Parathyroid adenoma (tissue), 2 donors: ENCODE data around the gene LRRC59.
A peak's percentile ranks its signal among the peaks of the same experiment; 100 is the strongest.

Source experiments
- H2AFZ ChIP-seq: fragments of 300-600 bp; sonication (generic); one replicate; pipeline ENCODE4 v1.7.0; 2017; ENCODE audit warnings: antibody characterized with exemption, mild to moderate bottlenecking
- H3K27ac ChIP-seq: fragments of 300-600 bp; sonication (generic); one replicate; pipeline ENCODE4 v1.7.0; 2017
- H3K27me3 ChIP-seq: fragments of 300-600 bp; sonication (generic); one replicate; pipeline ENCODE4 v1.7.0; 2017; ENCODE audit warnings: low read length; ENCODE audit not compliant: control insufficient read depth, insufficient read depth
- H3K36me3 ChIP-seq: fragments of 300-600 bp; sonication (generic); one replicate; pipeline ENCODE4 v1.7.0; 2017; ENCODE audit warnings: low read length; ENCODE audit not compliant: control insufficient read depth, insufficient read depth
- H3K4me1 ChIP-seq: fragments of 300-600 bp; sonication (generic); one replicate; pipeline ENCODE4 v1.7.0; 2017; ENCODE audit warnings: control low read depth
- H3K4me2 ChIP-seq: fragments of 300-600 bp; sonication (generic); one replicate; pipeline ENCODE4 v1.7.0; 2017; ENCODE audit warnings: low read length
- H3K4me3 ChIP-seq: fragments of 300-600 bp; sonication (generic); one replicate; pipeline ENCODE4 v1.7.0; 2017; ENCODE audit warnings: low read depth, low read length
- H3K79me2 ChIP-seq: fragments of 300-600 bp; sonication (generic); one replicate; pipeline ENCODE4 v1.7.0; 2017; ENCODE audit warnings: control low read depth
- H3K9ac ChIP-seq: fragments of 300-600 bp; sonication (generic); one replicate; pipeline ENCODE4 v1.7.0; 2017; ENCODE audit warnings: mild to moderate bottlenecking
- H3K9me3 ChIP-seq: fragments of 300-600 bp; sonication (generic); one replicate; pipeline ENCODE4 v1.7.0; 2017; ENCODE audit warnings: low read length; ENCODE audit not compliant: control insufficient read depth
- TF ChIP-seq, protein P1 (sequence below): fragments of 300-600 bp; sonication (generic); IDR thresholded peaks from one replicate; pipeline ENCODE4 v1.7.0; 2017; ENCODE audit warnings: antibody characterized with exemption, mild to moderate bottlenecking
- donor health status: primary hyperparathyroidism.

Gene LRRC59

DNA sequence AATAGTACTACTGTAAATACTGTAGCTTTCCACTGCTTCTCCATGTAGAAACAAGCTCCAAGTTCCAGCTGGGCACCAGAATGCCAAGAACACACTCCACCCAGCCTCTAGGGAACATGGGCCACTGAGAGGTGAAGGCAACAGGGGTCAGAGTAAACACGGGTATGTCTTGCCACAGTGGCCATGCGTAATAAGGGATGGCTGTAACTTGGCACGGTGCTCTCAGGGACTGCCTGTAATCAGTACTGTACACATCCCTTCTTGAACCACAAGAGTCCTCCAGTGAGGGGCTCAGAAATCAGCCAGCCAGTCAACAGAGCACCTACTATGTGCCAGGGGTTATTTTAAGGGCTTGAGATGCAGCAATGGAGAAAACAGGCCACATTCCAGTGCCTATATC, 10.8 kb downstream of the LRRC59 start:
- Histone ChIP-seq H3K4me2 (no peak overlapping the region), H3K27me3 (no peaks in the 10 kb centered on the region), H3K79me2 (no peaks in the 10 kb centered on the region), H3K36me3 (no peaks in the 10 kb centered on the region), H3K9ac (no peak overlapping the region), H2AFZ (no peak overlapping the region), H3K4me3 (no peak overlapping the region), H3K4me1 (peaks cover 9% of the 10 kb centered on the region), H3K27ac (no peak overlapping the region), H3K9me3 (no peaks in the 10 kb centered on the region)
- TF ChIP-seq, protein P1, sequence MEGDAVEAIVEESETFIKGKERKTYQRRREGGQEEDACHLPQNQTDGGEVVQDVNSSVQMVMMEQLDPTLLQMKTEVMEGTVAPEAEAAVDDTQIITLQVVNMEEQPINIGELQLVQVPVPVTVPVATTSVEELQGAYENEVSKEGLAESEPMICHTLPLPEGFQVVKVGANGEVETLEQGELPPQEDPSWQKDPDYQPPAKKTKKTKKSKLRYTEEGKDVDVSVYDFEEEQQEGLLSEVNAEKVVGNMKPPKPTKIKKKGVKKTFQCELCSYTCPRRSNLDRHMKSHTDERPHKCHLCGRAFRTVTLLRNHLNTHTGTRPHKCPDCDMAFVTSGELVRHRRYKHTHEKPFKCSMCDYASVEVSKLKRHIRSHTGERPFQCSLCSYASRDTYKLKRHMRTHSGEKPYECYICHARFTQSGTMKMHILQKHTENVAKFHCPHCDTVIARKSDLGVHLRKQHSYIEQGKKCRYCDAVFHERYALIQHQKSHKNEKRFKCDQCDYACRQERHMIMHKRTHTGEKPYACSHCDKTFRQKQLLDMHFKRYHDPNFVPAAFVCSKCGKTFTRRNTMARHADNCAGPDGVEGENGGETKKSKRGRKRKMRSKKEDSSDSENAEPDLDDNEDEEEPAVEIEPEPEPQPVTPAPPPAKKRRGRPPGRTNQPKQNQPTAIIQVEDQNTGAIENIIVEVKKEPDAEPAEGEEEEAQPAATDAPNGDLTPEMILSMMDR, result no peak

DNA sequence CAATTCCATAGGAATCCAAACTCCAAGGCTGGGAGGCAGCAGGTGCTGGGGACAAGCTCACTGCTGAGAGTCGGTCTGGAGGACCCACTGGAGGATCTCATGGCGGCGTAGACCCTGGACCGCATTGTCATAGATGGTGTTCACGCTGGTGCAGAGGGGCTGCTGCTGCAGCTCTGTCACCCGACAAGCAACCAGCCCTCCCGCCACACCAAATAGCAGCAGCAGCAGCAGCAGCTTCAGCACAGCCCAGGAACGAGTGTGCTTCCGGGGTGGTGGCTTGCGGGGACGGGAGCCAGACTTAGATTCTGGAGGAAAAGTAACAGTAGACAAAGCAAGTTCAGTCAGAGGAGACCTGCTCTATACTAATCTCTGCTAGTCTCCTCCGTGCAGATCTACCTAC, 14.4 kb downstream of the LRRC59 start:
- Histone ChIP-seq H2AFZ (no peak overlapping the region), H3K79me2 (no peaks in the 10 kb centered on the region), H3K36me3 (no peaks in the 10 kb centered on the region), H3K27me3 (no peaks in the 10 kb centered on the region), H3K9ac (no peak overlapping the region), H3K4me2 (no peak overlapping the region), H3K4me1 (peaks cover 12% of the 10 kb centered on the region), H3K4me3 (no peak overlapping the region), H3K9me3 (no peaks in the 10 kb centered on the region), H3K27ac (no peak overlapping the region)
- TF ChIP-seq, protein P1, result no peak

DNA sequence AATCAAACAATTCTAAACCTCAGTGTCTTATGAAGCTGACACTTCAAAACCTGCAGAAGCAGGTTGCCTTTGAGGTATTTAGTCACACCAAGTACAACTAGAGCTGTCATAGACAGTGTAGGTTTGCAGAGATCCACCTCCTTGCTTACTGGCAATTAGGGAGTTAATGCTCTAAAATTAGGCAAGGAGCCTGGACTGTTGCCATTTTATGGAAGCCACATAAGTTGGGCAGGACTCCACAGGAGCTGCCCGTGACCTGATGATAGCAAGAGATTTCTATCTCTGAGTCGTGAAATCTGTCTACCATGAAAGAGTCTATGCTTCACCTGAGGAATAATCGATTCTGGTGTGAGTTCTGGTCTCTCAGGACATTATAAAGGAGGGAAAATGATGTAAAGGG, 15.4 kb downstream of the LRRC59 start:
- no peak overlapping the region for H3K9ac ChIP-seq
- H3K4me3 ChIP-seq, result peak overlapping the region; percentile 17
- TF ChIP-seq, protein P1, result no peak
- peak overlapping the region; percentile 55 for H3K4me2 ChIP-seq
- no peaks in the 10 kb centered on the region for H3K27me3 ChIP-seq
- H3K79me2 ChIP-seq, result no peaks in the 10 kb centered on the region
- no peaks in the 10 kb centered on the region for H3K36me3 ChIP-seq
- peaks cover 12% of the 10 kb centered on the region for H3K4me1 ChIP-seq
- H3K9me3 ChIP-seq, result no peaks in the 10 kb centered on the region
- peak overlapping the region; percentile 19 for H3K27ac ChIP-seq
- H2AFZ ChIP-seq, result no peak overlapping the region

DNA sequence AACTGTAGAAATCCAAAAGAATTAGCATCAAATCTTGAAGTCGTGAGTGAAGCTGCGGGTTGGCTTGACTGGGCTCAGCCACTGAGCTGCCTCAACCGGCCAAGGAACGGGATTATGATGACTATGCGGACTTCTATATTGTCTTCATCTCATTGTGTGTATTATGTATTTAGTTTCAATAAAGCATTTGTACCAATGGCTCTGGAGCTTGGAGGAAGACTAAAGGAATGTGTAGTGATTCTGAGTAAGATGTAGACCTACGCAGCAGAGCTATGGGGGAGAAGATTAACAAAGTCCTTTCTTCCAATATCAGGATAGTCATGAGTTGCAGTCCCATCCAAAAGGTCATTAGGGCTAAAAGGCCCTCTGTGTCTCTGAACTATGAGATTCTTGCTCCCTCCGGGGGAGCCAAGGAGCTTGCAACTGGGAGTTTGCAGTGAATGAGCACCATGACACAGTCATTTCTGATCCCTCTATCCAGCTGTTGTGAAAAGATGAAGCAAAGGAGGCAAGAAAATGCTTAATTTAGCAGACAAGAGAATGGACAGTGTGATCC, 16.0 kb downstream of the LRRC59 start:
- no peaks in the 10 kb centered on the region for H3K27me3 ChIP-seq
- TF ChIP-seq, protein P1, result no peak
- no peak overlapping the region for H3K4me2 ChIP-seq
- no peaks in the 10 kb centered on the region for H3K9me3 ChIP-seq
- no peaks in the 10 kb centered on the region for H3K79me2 ChIP-seq
- H3K4me1 ChIP-seq, result peaks cover 12% of the 10 kb centered on the region
- H2AFZ ChIP-seq, result no peak overlapping the region
- no peak overlapping the region for H3K9ac ChIP-seq
- no peak overlapping the region for H3K4me3 ChIP-seq
- no peaks in the 10 kb centered on the region for H3K36me3 ChIP-seq
- H3K27ac ChIP-seq, result no peak overlapping the region
